Activated naive CD4-positive, alpha-beta T cell (primary cell): ENCODE data around the gene CCL4L2.
"Not testable (repeated sequence)": the region's sequence is repeated elsewhere in the genome, so short reads cannot be mapped to it uniquely, and the experiment has no call there.

Experiments used
- DNase-seq, 4 experiments: peaks; one replicate each; lab custom pipeline; 2025; lab: John Stamatoyannopoulos, UW

CCL4L2 gene

DNA sequence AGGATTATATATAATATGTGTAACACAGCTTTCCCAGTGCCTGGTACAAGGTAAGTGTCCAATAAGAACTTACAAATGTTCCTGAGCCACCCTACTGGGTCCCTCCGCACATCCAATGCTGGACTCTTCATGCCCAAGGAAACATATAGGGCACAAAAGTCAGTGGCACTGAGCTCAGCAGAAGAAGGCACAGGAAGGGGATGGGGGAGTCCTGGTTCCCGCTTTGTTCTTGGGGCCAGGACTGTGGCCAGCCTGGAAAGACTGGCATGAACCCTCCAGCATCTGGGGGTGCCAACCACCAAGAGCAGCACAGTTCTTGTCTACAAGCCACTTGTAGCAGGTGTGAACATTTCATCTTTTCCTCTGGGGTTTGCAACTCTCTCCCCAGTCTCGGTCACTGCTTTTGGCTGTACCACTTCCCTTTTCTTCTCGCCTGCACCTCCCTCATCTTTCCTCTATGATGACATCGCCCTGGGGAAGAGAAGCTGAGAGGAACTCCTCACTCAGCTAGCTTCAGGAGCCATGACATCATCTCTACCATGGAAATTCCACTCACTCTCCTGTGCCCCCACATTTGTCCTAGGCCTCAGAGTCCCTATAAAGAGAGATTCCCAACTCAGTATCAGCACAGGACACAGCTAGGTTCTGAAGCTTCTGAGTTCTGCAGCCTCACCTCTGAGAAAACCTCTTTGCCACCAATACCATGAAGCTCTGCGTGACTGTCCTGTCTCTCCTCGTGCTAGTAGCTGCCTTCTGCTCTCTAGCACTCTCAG lies at the start of gene CCL4L2:
Gene CCL4L2 (plus strand): TSS at position 625 of the 773 bp plus-strand sequence.
- not testable (repeated sequence) for DNase-seq

DNA sequence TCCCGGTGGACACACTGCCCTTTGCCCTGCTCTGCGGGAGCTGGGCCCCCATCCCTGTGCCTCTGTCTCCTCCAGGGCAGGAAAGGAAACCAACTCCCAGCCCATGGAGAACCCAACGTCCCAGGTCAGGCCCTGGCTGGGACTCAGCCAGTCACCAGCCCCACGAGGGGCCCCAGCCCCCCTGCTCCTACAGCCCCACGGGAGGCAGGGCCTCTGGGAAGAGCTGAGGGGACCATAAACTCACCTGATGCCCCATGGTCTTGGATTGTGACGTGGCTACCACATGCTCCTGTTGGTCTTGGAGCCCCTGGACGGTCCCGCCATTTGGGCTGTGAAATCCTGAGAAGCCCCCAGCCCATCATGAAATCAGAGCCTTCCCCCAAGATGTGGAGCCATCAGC lies 42.0 kb upstream of the CCL4L2 start:
- DNase-seq = not testable (repeated sequence)

DNA sequence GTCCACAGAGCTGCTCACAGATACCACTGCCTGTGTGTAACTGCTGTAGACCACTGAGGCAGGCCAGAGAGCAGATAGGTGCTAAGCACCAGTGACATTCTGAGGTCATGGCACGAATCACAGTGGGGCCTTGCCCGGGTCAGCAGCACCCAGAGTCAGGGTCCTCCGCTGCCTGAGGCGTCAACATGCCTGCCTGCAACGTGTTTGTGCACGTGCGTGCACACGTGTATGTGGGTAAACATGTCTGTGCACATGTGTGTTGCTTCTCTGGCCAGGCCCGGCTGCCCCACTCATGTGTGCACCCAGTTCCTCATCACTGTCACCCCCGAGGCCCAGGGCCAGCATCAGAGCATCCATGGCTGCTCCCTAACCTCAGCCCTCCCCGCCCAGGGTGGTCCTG lies 34.3 kb upstream of the CCL4L2 start, which contains the start of gene TBC1D3B:
Gene TBC1D3B (minus strand): TSS at position 101 of the 400 bp plus-strand sequence. CDS start 1,586 bp downstream, outside the sequence.
- not testable (repeated sequence) for DNase-seq

DNA sequence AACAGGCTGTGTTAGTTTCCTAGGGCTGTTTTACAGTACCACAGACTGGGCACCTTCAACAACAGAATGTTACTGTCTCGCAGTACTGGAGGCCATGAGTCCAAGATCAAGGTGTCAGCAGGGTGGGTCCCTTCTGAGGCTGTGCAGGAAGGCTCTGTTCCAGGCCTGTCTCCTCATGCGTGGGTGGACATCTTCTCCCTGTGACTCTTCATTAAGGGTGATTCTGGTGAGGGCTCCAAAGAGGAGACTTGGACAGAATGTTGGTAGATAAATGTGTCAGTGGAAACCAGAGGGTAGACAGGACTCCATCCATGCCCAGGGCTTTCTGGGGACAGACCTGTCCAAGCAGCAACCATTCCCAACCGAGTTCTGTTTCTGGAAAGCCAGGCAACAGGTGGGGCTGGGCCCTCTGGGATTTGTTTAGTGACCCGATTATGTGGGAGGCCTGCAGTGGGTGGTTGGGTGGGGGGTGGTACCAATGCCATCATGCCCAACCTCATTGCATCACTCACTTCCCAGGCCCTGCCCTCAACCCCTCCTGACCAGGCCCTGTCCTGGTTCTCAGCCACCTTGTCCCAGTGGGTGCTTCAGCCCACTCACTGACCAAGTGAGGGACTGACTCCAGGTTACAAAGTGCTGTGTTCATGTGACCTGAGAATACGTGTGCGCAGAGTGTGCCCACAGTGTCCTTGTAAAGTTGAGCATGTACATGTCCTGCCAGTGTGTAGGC lies 29.3 kb upstream of the CCL4L2 start:
- DNase-seq = not testable (repeated sequence)

DNA sequence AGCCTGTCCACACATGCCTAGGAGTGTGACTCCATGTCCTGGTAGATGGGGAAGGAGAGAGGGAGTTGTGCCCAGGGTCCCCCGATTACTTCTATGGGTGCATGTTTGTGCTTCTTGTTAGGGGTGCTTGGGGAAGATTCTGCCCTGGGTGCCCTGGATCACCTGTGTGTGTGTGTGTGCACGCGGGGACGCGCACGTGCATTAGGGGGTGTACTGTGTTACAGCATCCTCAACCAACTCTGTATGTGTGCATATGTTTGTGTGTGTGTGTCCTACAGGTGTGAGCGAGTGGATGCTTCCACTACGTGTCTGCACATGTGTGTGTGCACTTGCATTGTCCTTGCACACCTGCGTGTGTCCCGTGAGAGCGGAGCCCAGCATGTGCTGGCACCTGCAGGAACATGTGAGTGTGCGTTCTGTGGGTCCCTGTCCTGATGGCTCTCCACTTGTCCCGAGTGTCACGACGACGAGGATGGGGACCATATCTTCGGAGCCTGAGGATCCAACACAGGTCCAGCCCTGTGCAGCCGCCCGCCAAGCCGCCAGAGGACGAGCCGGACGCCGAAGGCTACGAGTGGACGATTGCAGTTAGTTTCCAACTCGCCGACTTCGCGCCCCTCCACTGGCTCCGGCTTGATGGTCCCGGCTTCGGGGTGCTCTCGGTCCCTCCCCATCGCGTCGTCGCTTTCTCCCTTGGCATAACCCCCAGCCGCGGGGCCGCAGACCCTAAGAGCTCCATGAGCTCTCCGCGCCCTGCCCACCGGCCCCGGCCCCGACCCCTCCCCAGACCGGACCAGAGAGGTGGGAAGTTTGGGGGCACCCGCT lies 28.5 kb upstream of the CCL4L2 start:
- DNase-seq = no peak

DNA sequence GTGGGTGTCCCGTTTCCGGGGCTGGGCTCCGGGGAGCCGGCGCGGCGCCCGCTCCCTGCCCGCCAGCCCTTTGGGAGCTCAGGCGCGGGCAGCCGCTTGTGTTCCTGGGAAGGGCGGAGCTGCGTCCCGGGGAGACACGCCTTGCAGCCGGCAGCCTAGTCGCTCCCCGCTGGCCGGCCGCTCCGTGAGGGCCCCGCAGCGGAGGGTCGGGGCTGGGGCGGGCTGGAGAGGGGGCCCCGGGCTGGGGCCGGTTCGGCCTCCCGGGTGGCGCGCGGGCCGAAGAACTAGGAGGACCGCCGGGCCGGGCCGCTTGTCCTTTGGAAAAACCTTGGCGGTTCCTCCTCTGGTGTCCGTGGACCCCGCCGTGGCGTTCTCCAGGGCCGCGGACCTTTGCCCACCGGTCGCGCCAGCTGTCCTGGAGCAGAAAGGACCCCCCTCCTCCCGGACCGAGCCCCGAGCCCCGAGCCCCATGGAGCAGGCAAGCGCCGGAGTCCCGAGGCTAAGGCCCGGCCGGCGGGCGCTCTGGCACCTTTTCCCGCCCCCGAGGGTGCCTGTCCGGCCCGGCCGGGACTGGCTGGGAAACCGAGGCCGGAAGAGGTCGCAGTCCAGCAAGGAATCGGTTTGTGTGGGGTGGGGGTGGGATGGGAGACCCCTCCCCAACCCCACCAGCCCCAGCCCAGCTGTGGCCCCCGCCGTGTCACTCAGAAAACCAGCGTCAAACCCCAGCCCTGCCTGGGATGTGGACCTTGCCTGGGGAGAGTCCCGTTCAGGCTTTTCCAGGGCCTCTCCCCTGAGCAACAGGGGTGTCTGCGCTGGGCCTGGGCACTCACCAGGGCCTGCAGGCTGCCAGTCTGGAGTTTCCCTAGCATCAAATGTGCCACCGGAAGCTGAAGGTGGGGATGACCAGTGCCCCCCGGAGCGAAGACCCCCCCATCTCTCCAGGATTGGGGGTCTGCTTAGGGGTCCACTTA lies 27.6 kb upstream of the CCL4L2 start:
- no peak for DNase-seq

DNA sequence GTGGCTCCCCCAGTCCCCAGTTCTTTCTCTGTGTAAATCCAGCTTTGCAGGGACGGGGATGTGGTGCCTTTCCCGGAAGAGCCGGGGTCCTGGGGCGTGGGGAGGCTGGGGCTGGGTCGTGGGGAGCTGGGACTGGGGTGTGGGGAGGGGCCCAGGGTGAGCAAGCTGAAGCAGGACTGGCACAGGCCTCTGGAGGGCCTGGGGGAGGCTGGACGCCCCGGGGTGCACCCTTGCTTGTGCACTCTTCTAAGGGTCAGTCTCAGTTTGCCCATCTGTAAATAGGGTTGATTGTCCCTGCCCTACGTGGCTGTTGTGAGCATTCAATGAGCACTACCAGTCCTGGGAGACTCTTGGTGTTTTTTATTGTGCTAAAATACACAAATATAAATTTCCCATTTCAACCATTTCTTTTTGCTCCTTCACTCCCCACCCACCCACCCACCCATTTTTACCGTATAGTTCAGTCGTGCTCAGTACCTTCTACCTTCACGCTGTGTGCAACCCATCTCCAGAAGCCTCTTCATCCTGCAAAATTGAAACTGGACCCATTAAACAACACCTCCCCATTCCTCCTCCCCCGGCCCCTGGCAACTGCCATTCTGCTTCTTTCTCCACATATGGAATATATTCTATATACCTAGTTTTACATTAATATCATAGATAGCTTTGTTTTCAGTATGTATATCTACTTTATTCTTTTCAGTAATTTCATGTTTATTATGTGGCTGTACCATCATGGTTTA lies 26.7 kb upstream of the CCL4L2 start:
- DNase-seq = no peak

DNA sequence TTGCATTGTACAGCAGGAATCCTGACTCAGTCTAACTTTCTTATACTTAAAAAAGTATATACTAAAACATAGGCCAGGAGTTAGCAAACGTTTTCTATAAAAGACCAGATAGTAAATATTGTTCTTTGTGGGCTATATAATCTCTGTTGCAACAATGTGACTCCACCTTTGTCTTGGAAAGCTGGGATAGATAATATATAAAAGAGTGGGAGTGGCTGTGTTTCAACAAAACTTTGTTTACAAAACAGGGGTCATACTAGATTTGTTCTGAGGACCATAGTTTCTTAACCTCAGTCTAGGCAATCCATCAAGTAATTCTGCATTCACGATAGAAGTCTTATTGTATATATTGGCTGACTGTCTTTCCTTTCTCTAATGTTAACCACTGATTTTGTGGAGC lies 25.4 kb upstream of the CCL4L2 start:
- no peak for DNase-seq

DNA sequence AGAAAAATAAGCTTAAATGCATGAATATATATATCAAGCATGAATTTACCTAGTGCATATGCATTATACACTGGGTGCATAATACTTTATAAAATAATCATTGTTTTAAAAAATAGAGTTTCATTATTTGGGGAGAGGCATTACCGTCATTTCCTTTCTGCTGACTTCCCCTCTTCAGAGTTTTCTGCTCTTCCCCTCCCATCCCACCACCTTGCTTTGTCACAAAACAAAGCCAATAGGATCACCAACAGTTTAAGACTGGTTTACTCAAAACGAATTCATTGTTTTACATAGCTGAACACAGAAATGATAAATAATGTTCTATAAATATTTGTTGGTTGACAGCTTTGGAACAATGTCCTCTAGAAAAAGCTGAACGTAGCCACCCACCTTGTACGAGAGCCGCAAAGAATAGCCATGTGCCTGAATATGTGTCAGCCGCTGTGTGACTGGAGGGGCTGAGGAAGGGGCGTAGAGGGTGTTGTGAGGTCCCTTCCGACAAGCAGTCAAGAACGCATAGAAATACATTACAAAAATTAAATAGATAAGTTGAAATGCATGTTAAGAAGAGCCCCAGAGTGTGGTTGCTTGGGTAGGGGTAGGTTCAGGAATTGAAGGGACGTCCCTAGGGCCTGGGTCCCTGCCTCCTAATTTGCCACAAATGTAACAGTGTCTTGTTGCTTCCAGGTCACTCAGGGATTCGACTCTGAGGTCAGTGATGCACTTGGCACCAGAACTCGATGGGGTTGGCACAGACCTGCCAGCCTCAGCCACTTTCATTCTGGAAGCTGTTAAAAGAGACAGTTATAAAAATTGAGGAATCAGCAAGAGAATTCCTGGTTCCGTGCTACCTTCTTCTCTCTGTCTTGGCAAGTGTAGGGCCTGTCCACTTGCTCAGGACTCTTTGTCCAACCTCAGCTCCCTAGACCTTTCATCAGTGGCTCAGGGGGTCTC lies 23.8 kb upstream of the CCL4L2 start:
- DNase-seq = not testable (repeated sequence)

DNA sequence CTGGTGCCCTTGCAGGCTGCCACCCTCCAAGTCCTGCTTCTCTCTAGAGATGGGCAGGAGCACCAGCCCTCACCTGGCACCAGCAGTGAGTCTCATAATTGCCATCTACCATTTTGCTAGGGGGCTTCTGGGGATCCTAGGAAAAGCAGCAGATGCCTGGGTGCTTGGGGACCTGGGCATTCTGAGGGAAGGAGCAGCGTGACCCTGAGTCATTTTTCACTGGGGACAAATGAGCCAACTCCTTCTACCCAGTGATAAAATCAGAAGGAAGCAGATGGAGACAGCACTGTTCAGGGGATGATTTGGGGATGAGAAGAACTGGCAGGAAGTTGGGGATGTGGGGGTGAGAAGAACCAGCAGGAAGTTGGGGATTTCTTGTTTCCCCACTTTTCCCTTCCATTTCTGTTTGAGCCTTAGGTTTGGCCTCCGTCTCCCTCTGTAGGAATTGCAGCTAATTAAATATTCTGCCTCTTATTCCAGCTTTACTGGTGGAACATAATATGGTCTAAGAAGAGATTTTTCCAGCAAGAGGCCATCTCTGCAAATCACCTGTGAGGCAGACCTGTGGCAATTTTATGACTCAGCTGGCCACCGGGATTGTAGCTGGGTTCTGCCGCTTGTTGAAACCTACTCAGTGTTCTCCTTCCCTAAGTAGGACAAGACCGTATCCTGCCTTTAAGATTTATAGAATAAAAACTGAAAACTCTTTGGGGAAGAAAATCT lies 22.8 kb upstream of the CCL4L2 start:
- DNase-seq = not testable (repeated sequence)

DNA sequence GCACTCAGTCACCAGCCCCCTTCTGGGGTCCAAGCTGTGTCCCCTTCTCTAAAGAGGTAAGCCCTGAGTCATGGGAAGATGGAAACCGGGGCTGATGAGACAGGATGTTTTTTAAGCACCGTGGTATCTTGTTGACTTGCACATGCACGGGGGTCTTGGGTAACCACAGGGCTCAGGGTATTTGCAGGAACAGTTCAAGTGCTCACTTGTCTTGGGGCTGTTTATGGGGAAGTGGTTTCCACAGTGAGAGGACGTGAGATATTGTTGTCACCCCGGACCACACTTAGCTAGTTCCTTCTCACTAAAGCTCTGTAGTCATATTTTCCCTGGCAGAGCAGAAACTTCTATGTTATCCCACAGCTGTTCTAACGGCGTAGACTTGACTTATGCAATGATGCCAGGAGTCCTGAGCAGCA lies 22.0 kb upstream of the CCL4L2 start:
- DNase-seq = no peak

DNA sequence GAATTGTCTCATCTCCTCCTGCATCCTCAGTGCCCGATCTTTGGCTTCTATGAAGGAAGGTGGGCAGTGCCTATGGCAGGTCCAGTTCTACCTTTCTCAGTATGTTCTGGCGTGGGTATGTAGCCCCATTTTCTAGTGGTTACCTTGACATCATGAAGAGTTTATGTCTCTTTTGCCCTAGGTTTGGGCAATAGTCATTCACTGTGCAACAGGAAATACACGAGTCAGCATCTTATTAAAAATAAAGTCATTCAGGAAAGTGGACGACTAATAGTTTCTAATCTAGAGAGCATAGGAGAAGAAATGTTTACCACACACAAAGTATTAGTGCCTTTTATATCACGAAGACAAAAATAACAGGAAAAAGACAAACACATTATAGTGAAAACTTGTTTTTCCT lies 20.9 kb upstream of the CCL4L2 start:
- DNase-seq = not testable (repeated sequence)

DNA sequence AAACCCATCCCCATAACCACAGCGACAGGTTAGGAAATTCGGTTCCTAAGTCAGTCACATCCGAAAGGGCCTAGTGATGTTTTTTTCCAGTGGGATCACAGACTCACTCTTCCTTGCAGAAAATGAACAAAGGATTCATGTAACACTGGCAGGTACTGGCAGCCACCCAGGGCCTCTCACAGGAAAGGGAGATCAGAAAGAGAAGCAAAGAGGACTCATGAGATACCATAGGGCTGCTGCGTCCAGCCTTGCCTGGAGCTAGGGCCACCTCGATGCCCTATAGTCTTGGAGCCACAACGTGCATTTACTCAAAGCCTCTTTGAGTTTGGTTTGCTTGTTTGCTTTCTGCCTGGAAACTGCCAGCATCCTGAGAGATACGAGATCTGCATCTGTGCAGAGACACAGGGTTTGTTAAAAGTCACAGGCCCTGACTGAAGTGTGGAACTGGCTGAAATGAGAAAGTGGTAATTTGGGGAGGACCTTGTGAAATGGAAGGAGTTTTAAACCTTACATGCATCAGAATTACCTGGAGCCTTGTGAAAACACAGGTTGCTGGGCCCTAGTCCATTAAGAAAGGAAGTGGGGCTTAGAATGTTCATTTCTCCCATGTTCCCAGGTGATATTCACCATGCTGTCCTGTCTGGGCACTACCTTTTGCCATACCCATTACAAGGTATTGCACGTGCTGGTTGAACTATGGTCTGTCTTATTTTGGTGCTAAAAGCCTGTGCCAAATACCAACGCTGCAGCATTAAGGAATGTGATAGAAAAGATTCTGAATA lies 20.1 kb upstream of the CCL4L2 start:
- DNase-seq = not testable (repeated sequence)

DNA sequence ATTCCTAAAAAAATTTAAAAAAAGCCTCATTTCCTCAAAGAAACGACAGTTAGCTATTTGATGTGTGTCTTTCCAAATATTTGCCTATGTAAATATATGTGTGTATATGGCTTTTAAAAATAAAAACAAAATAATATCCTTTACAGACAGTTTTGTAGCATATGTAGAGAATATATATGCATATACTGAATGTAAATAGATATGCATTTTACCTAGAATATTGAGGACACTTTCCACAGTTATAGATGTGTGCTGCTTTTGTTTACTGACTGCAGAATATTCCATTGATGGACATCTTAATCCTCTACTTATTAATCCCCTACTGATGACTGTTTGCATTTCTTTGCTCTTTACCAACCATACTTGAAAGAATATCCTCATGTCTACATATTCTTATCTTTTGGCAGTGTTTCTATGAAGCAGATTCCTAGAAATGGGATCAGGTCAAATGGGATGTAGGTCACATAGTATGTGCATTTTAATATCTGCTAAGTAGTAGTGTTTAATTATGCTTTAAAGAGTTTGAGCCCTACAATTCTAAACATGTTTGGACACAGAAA lies 17.6 kb upstream of the CCL4L2 start:
- DNase-seq = no peak

DNA sequence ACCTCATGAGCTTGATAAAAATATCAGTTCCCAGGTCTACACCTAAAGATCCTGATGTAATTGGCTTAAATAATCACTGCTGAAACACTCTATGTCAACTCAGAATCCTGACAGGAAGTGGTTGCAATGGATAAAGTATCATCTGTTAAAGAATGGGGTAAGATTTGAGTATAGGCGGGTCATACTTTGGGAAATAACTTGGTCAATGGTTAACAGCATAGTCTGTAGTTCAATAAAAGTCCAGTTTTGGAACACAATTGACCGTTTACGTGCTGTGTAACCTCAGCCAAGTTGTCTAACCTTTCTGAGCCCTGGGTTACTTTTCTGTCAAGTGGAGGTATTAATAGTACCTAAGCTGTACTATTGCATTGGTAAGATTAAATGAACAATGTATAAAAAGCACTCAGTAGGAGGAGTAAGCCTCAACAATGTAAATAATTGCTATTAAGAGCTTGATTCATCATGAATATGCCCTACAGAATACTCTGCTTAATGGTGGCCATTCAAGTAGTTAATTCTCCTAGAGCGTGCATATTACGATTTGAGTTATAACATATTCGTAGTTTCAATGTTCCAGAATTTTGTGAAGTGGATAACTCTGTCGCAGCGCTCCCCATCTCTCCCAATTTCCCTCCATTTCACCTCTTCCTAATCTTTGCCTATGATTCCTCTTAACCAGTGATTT lies 16.6 kb upstream of the CCL4L2 start:
- DNase-seq = not testable (repeated sequence)

DNA sequence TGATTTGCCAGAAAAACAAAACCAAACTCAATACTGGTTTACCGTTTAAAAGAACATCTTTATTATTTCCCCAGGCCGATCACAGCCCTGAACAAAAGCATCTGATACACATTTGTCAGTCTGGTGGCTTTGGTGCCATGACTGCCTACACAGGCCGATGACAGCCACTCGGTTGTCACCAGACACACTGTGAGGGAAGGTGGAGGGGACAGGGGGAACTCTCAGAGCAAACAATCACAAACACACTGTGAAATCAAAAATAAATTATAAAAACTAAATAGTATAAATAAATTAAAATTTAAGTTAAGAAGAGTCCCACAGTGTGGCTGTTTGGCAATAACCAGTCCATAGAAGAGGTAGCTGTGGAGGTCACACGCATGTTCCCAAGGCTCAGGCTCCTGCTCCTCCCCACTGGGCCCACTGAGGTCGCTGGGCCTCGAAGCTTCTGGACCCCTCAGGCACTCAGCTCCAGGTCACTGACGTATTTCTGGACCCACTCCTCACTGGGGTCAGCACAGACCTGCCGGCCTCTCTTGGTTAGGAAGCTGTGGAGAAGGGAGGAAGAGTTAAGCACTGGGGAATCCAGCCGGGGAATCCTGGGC lies 15.9 kb upstream of the CCL4L2 start:
- DNase-seq = not testable (repeated sequence)
